ENCODE measurements around the gene VPS52.
"Not testable (repeated sequence)": the region's sequence is repeated elsewhere in the genome, so short reads cannot be mapped to it uniquely, and the experiment has no call there.

VPS52 gene

GRCh38 chr6:33278810-33279209 lies 7.1 kb upstream of the VPS52 start:
- no peak for DNase-seq

GRCh38 chr6:33278392-33278741 lies 6.7 kb upstream of the VPS52 start:
- DNase-seq = no peak

- peak; percentile 58 for DNase-seq
These were observed 6.2 kb upstream of the VPS52 start for GRCh38 chr6:33277663-33278391.

- DNase-seq = peak; percentile 93
These were observed 5.4 kb upstream of the VPS52 start, which contains the start of gene B3GALT4 for GRCh38 chr6:33276864-33277662. TSS of gene B3GALT4 (plus strand) at chr6:33277123. CDS start at chr6:33277420, 297 bp downstream.

- no peak for DNase-seq
These were observed 4.8 kb upstream of the VPS52 start for GRCh38 chr6:33276581-33276863.

- not testable (repeated sequence) for DNase-seq
These were observed 4.3 kb upstream of the VPS52 start for GRCh38 chr6:33275795-33276580.

- DNase-seq = no peak
These were observed 2.5 kb upstream of the VPS52 start for GRCh38 chr6:33273924-33274902.

- peak; percentile 19 for DNase-seq
These were observed 1.6 kb upstream of the VPS52 start for GRCh38 chr6:33273129-33273923.

GRCh38 chr6:33272275-33273128 lies 826 bp upstream of the VPS52 start:
- DNase-seq = no peak

- peak; percentile 62 for DNase-seq
These were observed 584 bp downstream of the VPS52 start for GRCh38 chr6:33271117-33271467.

- no peak for DNase-seq
These were observed 7.7 kb downstream of the VPS52 start for GRCh38 chr6:33264015-33264414.

GRCh38 chr6:33262490-33262889 lies 9.2 kb downstream of the VPS52 start:
- not testable (repeated sequence) for DNase-seq

GRCh38 chr6:33259032-33259431 lies 12.6 kb downstream of the VPS52 start:
- DNase-seq = no peak

- no peak for DNase-seq
These were observed 17.1 kb downstream of the VPS52 start for GRCh38 chr6:33254591-33254990.

- DNase-seq = no peak
These were observed 18.9 kb downstream of the VPS52 start for GRCh38 chr6:33252759-33253158.

GRCh38 chr6:33251395-33252012 lies 20.2 kb downstream of the VPS52 start:
- no peak for DNase-seq

GRCh38 chr6:33250731-33251130 lies 20.9 kb downstream of the VPS52 start:
- no peak for DNase-seq

GRCh38 chr6:33249732-33250630 lies 21.7 kb downstream of the VPS52 start:
- DNase-seq = peak; percentile 15
